ENCODE data around the gene SOCS1.

SOCS1 gene

GRCh38 chr16:11208916-11209665 is 46.9 kb downstream of the SOCS1 start:
- H3K4ac ChIP-seq (ENCODE audit: low read depth, low read length): no peak overlapping the region
- H3K27me3 ChIP-seq (ENCODE audit: insufficient read depth, low read length, poor library complexity): no peaks in the 10 kb centered on the region
- peaks cover 2% of the 10 kb centered on the region for H3K4me1 ChIP-seq (ENCODE audit: control insufficient read depth, low read depth, low read length)
- H3K27ac ChIP-seq (ENCODE audit: low read depth, low read length): no peak overlapping the region
- WGBS (ENCODE audit: extremely low coverage, insufficient coverage, low lambda C conversion rate): no CpG with 5 or more reads among the region's 9 CpGs
- H3K4me2 ChIP-seq (ENCODE audit: low read length): no peak overlapping the region
- no peak overlapping the region for H4K5ac ChIP-seq (ENCODE audit: low read length)
- H3K23ac ChIP-seq (ENCODE audit: low read length): no peak overlapping the region
- H3K56ac ChIP-seq (ENCODE audit: low read length): no peak overlapping the region
- no peak overlapping the region for H2BK15ac ChIP-seq (replicated peaks; ENCODE audit: low read depth)
- DNase-seq: no peak
- no peak overlapping the region for H3K4me3 ChIP-seq (ENCODE audit: low read length)
- H2AK5ac ChIP-seq (ENCODE audit: low read length): no peak overlapping the region
- no peaks in the 10 kb centered on the region for H3K79me1 ChIP-seq (ENCODE audit: low read length)
- no peak overlapping the region for H3K18ac ChIP-seq (ENCODE audit: low read length)
- H2BK5ac ChIP-seq (ENCODE audit: low read length): no peak overlapping the region
- H2BK120ac ChIP-seq (ENCODE audit: low read depth, low read length): no peak overlapping the region
- H4K8ac ChIP-seq (ENCODE audit: low read depth, low read length): no peak overlapping the region
- H3K9ac ChIP-seq (ENCODE audit: low read length): no peak overlapping the region
- H3K79me2 ChIP-seq (ENCODE audit: control insufficient read depth, insufficient read depth, low read length): no peaks in the 10 kb centered on the region
- H3K36me3 ChIP-seq (ENCODE audit: control insufficient read depth, insufficient read depth, low read length): no peaks in the 10 kb centered on the region

GRCh38 chr16:11207646-11208045 is 48.4 kb downstream of the SOCS1 start:
- H3K9ac ChIP-seq (ENCODE audit: low read length): no peak overlapping the region
- no peaks in the 10 kb centered on the region for H3K36me3 ChIP-seq (ENCODE audit: control insufficient read depth, insufficient read depth, low read length)
- WGBS (ENCODE audit: extremely low coverage, insufficient coverage, low lambda C conversion rate): no CpG with 5 or more reads among the region's 3 CpGs
- no peaks in the 10 kb centered on the region for H3K79me1 ChIP-seq (ENCODE audit: low read length)
- no peak overlapping the region for H3K4ac ChIP-seq (ENCODE audit: low read depth, low read length)
- no peak overlapping the region for H2BK15ac ChIP-seq (replicated peaks; ENCODE audit: low read depth)
- H3K23ac ChIP-seq (ENCODE audit: low read length): no peak overlapping the region
- no peak overlapping the region for H3K18ac ChIP-seq (ENCODE audit: low read length)
- H3K56ac ChIP-seq (ENCODE audit: low read length): no peak overlapping the region
- H2BK120ac ChIP-seq (ENCODE audit: low read depth, low read length): no peak overlapping the region
- H3K27ac ChIP-seq (ENCODE audit: low read depth, low read length): no peak overlapping the region
- H3K4me1 ChIP-seq (ENCODE audit: control insufficient read depth, low read depth, low read length): peaks cover 2% of the 10 kb centered on the region
- DNase-seq: peak; percentile 28
- H3K79me2 ChIP-seq (ENCODE audit: control insufficient read depth, insufficient read depth, low read length): no peaks in the 10 kb centered on the region
- no peaks in the 10 kb centered on the region for H3K27me3 ChIP-seq (ENCODE audit: insufficient read depth, low read length, poor library complexity)
- H4K8ac ChIP-seq (ENCODE audit: low read depth, low read length): no peak overlapping the region
- no peak overlapping the region for H3K4me3 ChIP-seq (ENCODE audit: low read length)
- no peak overlapping the region for H2BK5ac ChIP-seq (ENCODE audit: low read length)
- H3K4me2 ChIP-seq (ENCODE audit: low read length): no peak overlapping the region
- H2AK5ac ChIP-seq (ENCODE audit: low read length): no peak overlapping the region
- H4K5ac ChIP-seq (ENCODE audit: low read length): no peak overlapping the region

- WGBS (ENCODE audit: extremely low coverage, insufficient coverage, low lambda C conversion rate): no CpG with 5 or more reads among the region's 13 CpGs
- Histone ChIP-seq H4K8ac (ENCODE audit: low read depth, low read length) (no peak overlapping the region), H3K79me1 (ENCODE audit: low read length) (no peaks in the 10 kb centered on the region)
These were observed 50.0 kb downstream of the SOCS1 start for GRCh38 chr16:11205754-11206581.

GRCh38 chr16:11205065-11205699 is 50.8 kb downstream of the SOCS1 start:
- H3K36me3 ChIP-seq (ENCODE audit: control insufficient read depth, insufficient read depth, low read length): no peaks in the 10 kb centered on the region
- no peaks in the 10 kb centered on the region for H3K79me2 ChIP-seq (ENCODE audit: control insufficient read depth, insufficient read depth, low read length)
- H4K5ac ChIP-seq (ENCODE audit: low read length): no peak overlapping the region
- H3K27ac ChIP-seq (ENCODE audit: low read depth, low read length): no peak overlapping the region
- no peak overlapping the region for H2BK120ac ChIP-seq (ENCODE audit: low read depth, low read length)
- no peak overlapping the region for H2BK15ac ChIP-seq (replicated peaks; ENCODE audit: low read depth)
- peaks cover 10% of the 10 kb centered on the region for H3K4me1 ChIP-seq (ENCODE audit: control insufficient read depth, low read depth, low read length)
- H3K4me3 ChIP-seq (ENCODE audit: low read length): no peak overlapping the region
- no peak overlapping the region for H3K4ac ChIP-seq (ENCODE audit: low read depth, low read length)
- no peak overlapping the region for H2BK5ac ChIP-seq (ENCODE audit: low read length)
- no peak overlapping the region for H3K56ac ChIP-seq (ENCODE audit: low read length)
- no peak for DNase-seq
- no peak overlapping the region for H3K4me2 ChIP-seq (ENCODE audit: low read length)
- no peak overlapping the region for H2AK5ac ChIP-seq (ENCODE audit: low read length)
- H3K27me3 ChIP-seq (ENCODE audit: insufficient read depth, low read length, poor library complexity): no peaks in the 10 kb centered on the region
- no peak overlapping the region for H3K18ac ChIP-seq (ENCODE audit: low read length)
- H3K9ac ChIP-seq (ENCODE audit: low read length): no peak overlapping the region
- H4K8ac ChIP-seq (ENCODE audit: low read depth, low read length): no peak overlapping the region
- WGBS (ENCODE audit: extremely low coverage, insufficient coverage, low lambda C conversion rate): no CpG with 5 or more reads among the region's 19 CpGs
- H3K79me1 ChIP-seq (ENCODE audit: low read length): no peaks in the 10 kb centered on the region
- H3K23ac ChIP-seq (ENCODE audit: low read length): no peak overlapping the region

More at GRCh38 chr16:11205754-11206581, 50.0 kb downstream of the SOCS1 start:
- Histone ChIP-seq H2BK15ac (replicated peaks; ENCODE audit: low read depth) (no peak overlapping the region), H4K5ac (ENCODE audit: low read length) (no peak overlapping the region), H3K36me3 (ENCODE audit: control insufficient read depth, insufficient read depth, low read length) (no peaks in the 10 kb centered on the region), H3K18ac (ENCODE audit: low read length) (no peak overlapping the region), H2BK5ac (ENCODE audit: low read length) (no peak overlapping the region), H3K4ac (ENCODE audit: low read depth, low read length) (no peak overlapping the region), H2AK5ac (ENCODE audit: low read length) (peak overlapping the region; percentile 27), H3K4me2 (ENCODE audit: low read length) (no peak overlapping the region), H3K9ac (ENCODE audit: low read length) (no peak overlapping the region), H3K27me3 (ENCODE audit: insufficient read depth, low read length, poor library complexity) (no peaks in the 10 kb centered on the region), H3K56ac (ENCODE audit: low read length) (peak overlapping the region; percentile 9), H3K4me3 (ENCODE audit: low read length) (no peak overlapping the region), H3K23ac (ENCODE audit: low read length) (no peak overlapping the region), H3K27ac (ENCODE audit: low read depth, low read length) (no peak overlapping the region), H3K4me1 (ENCODE audit: control insufficient read depth, low read depth, low read length) (peaks cover 6% of the 10 kb centered on the region), H2BK120ac (ENCODE audit: low read depth, low read length) (no peak overlapping the region), H3K79me2 (ENCODE audit: control insufficient read depth, insufficient read depth, low read length) (no peaks in the 10 kb centered on the region)
- DNase-seq: peak; percentile 66

GRCh38 chr16:11204513-11205047 is 51.4 kb downstream of the SOCS1 start:
- H3K23ac ChIP-seq (ENCODE audit: low read length): no peak overlapping the region
- H3K27ac ChIP-seq (ENCODE audit: low read depth, low read length): no peak overlapping the region
- H3K56ac ChIP-seq (ENCODE audit: low read length): no peak overlapping the region
- H3K79me2 ChIP-seq (ENCODE audit: control insufficient read depth, insufficient read depth, low read length): no peaks in the 10 kb centered on the region
- no peak overlapping the region for H4K5ac ChIP-seq (ENCODE audit: low read length)
- no peak overlapping the region for H2BK120ac ChIP-seq (ENCODE audit: low read depth, low read length)
- H3K4ac ChIP-seq (ENCODE audit: low read depth, low read length): no peak overlapping the region
- no peaks in the 10 kb centered on the region for H3K27me3 ChIP-seq (ENCODE audit: insufficient read depth, low read length, poor library complexity)
- H3K4me2 ChIP-seq (ENCODE audit: low read length): no peak overlapping the region
- H3K4me3 ChIP-seq (ENCODE audit: low read length): no peak overlapping the region
- DNase-seq: no peak
- no peak overlapping the region for H2AK5ac ChIP-seq (ENCODE audit: low read length)
- no peak overlapping the region for H2BK15ac ChIP-seq (replicated peaks; ENCODE audit: low read depth)
- H2BK5ac ChIP-seq (ENCODE audit: low read length): no peak overlapping the region
- no CpG with 5 or more reads among the region's 4 CpGs for WGBS (ENCODE audit: extremely low coverage, insufficient coverage, low lambda C conversion rate)
- H3K79me1 ChIP-seq (ENCODE audit: low read length): no peaks in the 10 kb centered on the region
- no peaks in the 10 kb centered on the region for H3K36me3 ChIP-seq (ENCODE audit: control insufficient read depth, insufficient read depth, low read length)
- peaks cover 10% of the 10 kb centered on the region for H3K4me1 ChIP-seq (ENCODE audit: control insufficient read depth, low read depth, low read length)
- no peak overlapping the region for H3K18ac ChIP-seq (ENCODE audit: low read length)
- H4K8ac ChIP-seq (ENCODE audit: low read depth, low read length): no peak overlapping the region
- no peak overlapping the region for H3K9ac ChIP-seq (ENCODE audit: low read length)
